ENCODE results near the gene SLC8A1.

Gene SLC8A1

DNA sequence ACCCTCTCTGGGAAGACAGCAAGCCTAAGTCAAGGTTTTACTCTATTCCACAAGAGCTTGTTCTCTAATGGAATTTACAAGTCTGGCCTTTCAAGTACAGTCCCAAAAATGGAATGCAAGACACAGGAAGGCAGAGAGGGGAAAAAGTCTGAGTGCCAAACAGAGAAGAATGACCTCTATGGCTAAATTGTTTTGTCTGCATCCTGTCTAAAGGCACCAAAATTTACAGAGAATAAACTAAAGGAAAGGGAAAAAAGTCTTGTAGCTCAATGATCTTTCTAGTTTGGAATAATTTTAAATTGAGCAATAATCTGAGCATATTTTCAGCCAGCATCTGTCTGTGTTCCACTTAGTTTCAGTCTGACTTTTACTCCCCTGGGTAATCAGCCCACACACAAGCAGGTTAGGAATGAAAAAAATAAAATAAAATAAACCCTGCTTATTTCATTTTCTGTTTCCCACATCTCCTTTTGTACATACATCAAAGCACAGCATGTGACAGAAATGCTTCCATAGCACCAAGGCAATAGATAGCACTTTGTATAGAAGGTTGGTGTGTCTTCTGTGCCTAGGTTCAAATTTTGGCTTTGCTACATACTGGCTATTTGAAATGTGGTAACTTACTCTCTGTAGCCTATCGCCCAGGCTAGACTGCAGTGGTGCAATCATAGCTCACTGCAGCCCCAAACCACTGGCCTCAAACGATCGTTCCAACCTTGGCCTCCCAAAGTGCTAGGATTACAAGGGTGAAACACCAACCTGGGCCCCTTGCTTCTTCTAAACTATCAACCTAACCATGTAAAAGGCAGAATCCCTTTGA is 105.1 kb downstream of the SLC8A1 start:
- Histone ChIP-seq H3K9me3 (ENCODE audit: low read depth, low read length) (no peaks in the 10 kb centered on the region), H3K9ac (ENCODE audit: insufficient read length) (no peak overlapping the region), H3K27ac (no peak overlapping the region), H3K4me3 (no peak overlapping the region), H3K36me3 (ENCODE audit: insufficient read depth, low read length) (no peaks in the 10 kb centered on the region)
- no peak for DNase-seq (ENCODE audit: low read depth, low spot score)
- TF ChIP-seq EZH2 (IDR thresholded peaks at IDR 0.05) (no peak), POLR2AphosphoS5 (IDR thresholded peaks at IDR 0.05; ENCODE audit: borderline replicate concordance, low read depth, low read length) (no peak), FOXP2 (optimal IDR thresholded peaks at IDR 0.05; ENCODE audit: control extremely low read depth, extremely low read length, insufficient read depth) (no peak)

DNA sequence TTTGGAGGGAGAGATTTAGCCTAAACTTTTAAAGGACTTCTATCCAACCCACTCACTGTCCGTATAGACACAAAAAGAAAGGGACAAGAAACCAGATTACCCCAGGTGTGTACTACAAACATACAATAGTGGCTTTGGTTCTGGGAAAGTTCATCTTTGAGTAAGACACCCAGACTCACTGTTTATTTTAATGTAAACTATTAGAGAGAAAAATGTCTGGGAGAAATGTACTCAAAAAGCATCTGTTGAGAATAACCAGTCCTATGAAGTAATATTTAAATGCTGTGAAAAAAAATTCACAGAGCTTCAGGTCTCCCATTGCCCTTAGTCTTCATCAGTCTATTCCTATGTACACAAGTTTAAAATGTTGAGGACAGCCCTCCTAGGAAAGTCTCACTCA is 107.5 kb downstream of the SLC8A1 start:
- no peak overlapping the region for H3K27ac ChIP-seq
- H3K4me3 ChIP-seq = no peak overlapping the region
- no peak for DNase-seq (ENCODE audit: low read depth, low spot score)
- no peak for TF ChIP-seq EZH2 (IDR thresholded peaks at IDR 0.05)
- TF ChIP-seq FOXP2 (optimal IDR thresholded peaks at IDR 0.05; ENCODE audit: control extremely low read depth, extremely low read length, insufficient read depth) = no peak
- no peak for TF ChIP-seq POLR2AphosphoS5 (IDR thresholded peaks at IDR 0.05; ENCODE audit: borderline replicate concordance, low read depth, low read length)
- no peaks in the 10 kb centered on the region for H3K9me3 ChIP-seq (ENCODE audit: low read depth, low read length)
- no peaks in the 10 kb centered on the region for H3K36me3 ChIP-seq (ENCODE audit: insufficient read depth, low read length)
- H3K9ac ChIP-seq (ENCODE audit: insufficient read length) = no peak overlapping the region

GRCh38 chr2:40343902-40344301 is 108.0 kb downstream of the SLC8A1 start:
- Histone ChIP-seq H3K9me3 (ENCODE audit: low read depth, low read length) (no peaks in the 10 kb centered on the region), H3K9ac (ENCODE audit: insufficient read length) (no peak overlapping the region), H3K4me3 (no peak overlapping the region), H3K27ac (no peak overlapping the region), H3K36me3 (ENCODE audit: insufficient read depth, low read length) (no peaks in the 10 kb centered on the region)
- DNase-seq (ENCODE audit: low read depth, low spot score) = no peak
- TF ChIP-seq POLR2AphosphoS5 (IDR thresholded peaks at IDR 0.05; ENCODE audit: borderline replicate concordance, low read depth, low read length) = no peak
- no peak for TF ChIP-seq FOXP2 (optimal IDR thresholded peaks at IDR 0.05; ENCODE audit: control extremely low read depth, extremely low read length, insufficient read depth)
- TF ChIP-seq EZH2 (IDR thresholded peaks at IDR 0.05) = no peak

- Histone ChIP-seq H3K27ac (no peak overlapping the region), H3K4me3 (no peak overlapping the region), H3K36me3 (ENCODE audit: insufficient read depth, low read length) (no peaks in the 10 kb centered on the region), H3K9ac (ENCODE audit: insufficient read length) (no peak overlapping the region), H3K9me3 (ENCODE audit: low read depth, low read length) (no peaks in the 10 kb centered on the region)
- TF ChIP-seq EZH2 (IDR thresholded peaks at IDR 0.05) (no peak), FOXP2 (optimal IDR thresholded peaks at IDR 0.05; ENCODE audit: control extremely low read depth, extremely low read length, insufficient read depth) (no peak), POLR2AphosphoS5 (IDR thresholded peaks at IDR 0.05; ENCODE audit: borderline replicate concordance, low read depth, low read length) (no peak)
- DNase-seq (ENCODE audit: low read depth, low spot score) = no peak
Observed at GRCh38 chr2:40341198-40341597, 110.7 kb downstream of the SLC8A1 start.

- TF ChIP-seq FOXP2 (optimal IDR thresholded peaks at IDR 0.05; ENCODE audit: control extremely low read depth, extremely low read length, insufficient read depth) (no peak), EZH2 (IDR thresholded peaks at IDR 0.05) (no peak), POLR2AphosphoS5 (IDR thresholded peaks at IDR 0.05; ENCODE audit: borderline replicate concordance, low read depth, low read length) (no peak)
- DNase-seq (ENCODE audit: low read depth, low spot score) = no peak
Observed at GRCh38 chr2:40339026-40339425, 112.9 kb downstream of the SLC8A1 start.

GRCh38 chr2:40332191-40332826 is 119.6 kb downstream of the SLC8A1 start:
- Histone ChIP-seq H3K9me3 (ENCODE audit: low read depth, low read length) (no peaks in the 10 kb centered on the region), H3K27ac (no peak overlapping the region), H3K9ac (ENCODE audit: insufficient read length) (no peak overlapping the region), H3K4me3 (no peak overlapping the region), H3K36me3 (ENCODE audit: insufficient read depth, low read length) (no peaks in the 10 kb centered on the region)
- DNase-seq (ENCODE audit: low read depth, low spot score) = no peak
- TF ChIP-seq FOXP2 (optimal IDR thresholded peaks at IDR 0.05; ENCODE audit: control extremely low read depth, extremely low read length, insufficient read depth) = no peak
- TF ChIP-seq EZH2 (IDR thresholded peaks at IDR 0.05) = no peak
- no peak for TF ChIP-seq POLR2AphosphoS5 (IDR thresholded peaks at IDR 0.05; ENCODE audit: borderline replicate concordance, low read depth, low read length)

More at GRCh38 chr2:40339026-40339425, 112.9 kb downstream of the SLC8A1 start:
- H3K27ac ChIP-seq = no peak overlapping the region
- no peak overlapping the region for H3K4me3 ChIP-seq
- H3K9me3 ChIP-seq (ENCODE audit: low read depth, low read length) = no peaks in the 10 kb centered on the region
- H3K9ac ChIP-seq (ENCODE audit: insufficient read length) = no peak overlapping the region
- H3K36me3 ChIP-seq (ENCODE audit: insufficient read depth, low read length) = no peaks in the 10 kb centered on the region

DNA sequence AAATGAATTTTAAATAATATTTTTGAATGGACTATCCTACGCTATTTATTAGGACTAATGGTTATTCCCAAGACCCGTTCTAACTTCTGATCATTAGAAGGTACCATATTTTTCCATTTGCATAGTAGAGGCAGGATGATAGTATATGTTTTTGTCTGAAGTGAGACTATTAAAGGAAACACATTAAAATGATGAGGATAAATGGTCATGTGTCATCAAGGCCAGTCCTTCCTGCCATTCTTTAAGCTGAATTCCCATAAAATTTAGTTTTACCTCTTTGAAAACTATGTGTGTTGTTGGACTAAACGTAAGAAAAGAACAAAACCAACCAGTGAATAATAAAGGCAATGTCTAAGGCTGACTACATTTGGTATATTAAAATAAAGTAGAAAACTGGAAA is 121.8 kb downstream of the SLC8A1 start:
- no peak for DNase-seq (ENCODE audit: low read depth, low spot score)
- TF ChIP-seq FOXP2 (optimal IDR thresholded peaks at IDR 0.05; ENCODE audit: control extremely low read depth, extremely low read length, insufficient read depth) (no peak), EZH2 (IDR thresholded peaks at IDR 0.05) (no peak), POLR2AphosphoS5 (IDR thresholded peaks at IDR 0.05; ENCODE audit: borderline replicate concordance, low read depth, low read length) (no peak)
- Histone ChIP-seq H3K4me3 (no peak overlapping the region), H3K36me3 (ENCODE audit: insufficient read depth, low read length) (no peaks in the 10 kb centered on the region), H3K9ac (ENCODE audit: insufficient read length) (no peak overlapping the region), H3K9me3 (ENCODE audit: low read depth, low read length) (no peaks in the 10 kb centered on the region), H3K27ac (no peak overlapping the region)

DNA sequence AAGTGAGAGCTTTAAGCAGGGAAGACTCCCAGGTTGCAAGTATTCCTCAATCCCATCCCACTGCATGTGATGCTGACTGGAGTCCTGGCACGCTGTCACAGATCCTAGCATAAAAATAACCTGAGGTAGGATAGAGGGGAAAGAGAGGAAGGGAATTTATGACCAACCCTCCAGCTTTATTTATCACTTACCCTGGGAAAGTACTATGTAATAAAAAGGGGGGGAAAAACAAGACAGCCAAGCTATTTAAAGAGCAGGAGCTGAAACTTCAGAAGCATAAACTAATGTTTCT is 122.2 kb downstream of the SLC8A1 start:
- H3K27ac ChIP-seq = no peak overlapping the region
- no peaks in the 10 kb centered on the region for H3K36me3 ChIP-seq (ENCODE audit: insufficient read depth, low read length)
- TF ChIP-seq POLR2AphosphoS5 (IDR thresholded peaks at IDR 0.05; ENCODE audit: borderline replicate concordance, low read depth, low read length) = no peak
- no peak for TF ChIP-seq EZH2 (IDR thresholded peaks at IDR 0.05)
- TF ChIP-seq FOXP2 (optimal IDR thresholded peaks at IDR 0.05; ENCODE audit: control extremely low read depth, extremely low read length, insufficient read depth) = no peak
- no peak for DNase-seq (ENCODE audit: low read depth, low spot score)
- H3K9ac ChIP-seq (ENCODE audit: insufficient read length) = no peak overlapping the region
- no peaks in the 10 kb centered on the region for H3K9me3 ChIP-seq (ENCODE audit: low read depth, low read length)
- H3K4me3 ChIP-seq = no peak overlapping the region
